Activated CD4-positive, CD25-positive, alpha-beta regulatory T cell (primary cell): ENCODE results near the gene SULT1B1.
"Not testable (repeated sequence)": the region's sequence is repeated elsewhere in the genome, so short reads cannot be mapped to it uniquely, and the experiment has no call there.

ENCODE experiments used
- DNase-seq, 4 experiments: peaks; one replicate each; lab custom pipeline; 2025; lab: John Stamatoyannopoulos, UW

SULT1B1 gene

DNA sequence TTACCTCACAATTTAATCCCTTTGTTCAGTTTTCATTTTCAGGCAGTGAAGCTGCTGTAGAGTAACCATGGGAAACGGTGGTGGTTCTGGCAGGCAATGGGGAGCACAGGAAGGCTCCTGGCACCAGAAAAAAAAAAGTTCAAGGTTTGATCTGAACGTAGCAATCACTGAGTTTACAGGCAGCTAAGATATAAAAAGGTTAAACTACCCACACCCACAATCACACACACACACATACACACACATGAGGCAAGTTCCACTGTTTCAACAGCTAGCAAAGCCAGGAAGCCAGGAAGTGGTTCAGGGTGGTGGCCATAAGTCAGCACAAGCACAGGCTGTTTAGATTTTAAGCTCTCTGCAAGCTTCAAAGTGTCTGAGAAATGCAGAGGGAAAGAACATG lies at the start of gene SULT1B1:
Gene SULT1B1, minus strand, starts transcription at position 166 of the 400 bp plus-strand sequence. CDS start 5,403 bp downstream, outside the sequence.
- peak in 2 of 4 experiments; percentile 18 to 27 for DNase-seq

DNA sequence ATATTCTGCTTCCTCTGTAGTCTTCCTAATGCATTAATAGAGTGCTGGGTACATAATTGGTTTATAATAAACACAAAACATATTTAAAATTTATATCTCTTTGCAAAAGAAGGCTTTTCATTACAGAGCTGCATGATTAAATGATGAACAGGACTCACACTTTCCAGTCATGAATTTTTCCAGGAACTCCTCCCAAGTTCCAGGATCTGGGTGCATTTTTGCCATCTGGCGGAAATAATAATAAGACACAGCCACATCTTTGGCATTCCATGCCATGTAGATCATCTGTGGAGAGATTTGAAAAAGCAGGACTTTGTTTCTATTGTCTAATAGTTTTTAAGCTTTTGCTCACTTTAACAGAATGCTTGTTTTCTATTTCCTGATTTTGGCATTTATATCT lies 40.2 kb upstream of the SULT1B1 start:
- DNase-seq: no peak

DNA sequence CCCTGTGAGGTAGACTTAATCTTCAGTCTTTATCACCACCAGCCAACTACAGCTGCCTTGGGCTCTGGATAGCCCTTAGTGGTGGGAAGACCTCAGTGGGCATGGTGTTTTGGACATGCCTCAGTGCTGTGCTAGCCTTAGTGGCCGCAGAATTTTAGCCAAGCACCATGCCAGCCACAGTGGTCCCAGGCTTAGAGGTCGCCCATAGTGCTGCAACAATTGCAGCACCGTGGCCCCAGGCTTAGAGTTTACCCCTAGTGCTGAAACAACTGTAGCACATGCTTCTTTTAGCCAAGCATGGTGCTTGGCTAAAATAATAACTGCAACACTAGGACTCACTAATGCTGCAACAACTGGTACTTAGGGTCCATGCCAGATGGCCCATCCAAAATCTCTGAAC lies 38.9 kb upstream of the SULT1B1 start:
- DNase-seq: no peak

DNA sequence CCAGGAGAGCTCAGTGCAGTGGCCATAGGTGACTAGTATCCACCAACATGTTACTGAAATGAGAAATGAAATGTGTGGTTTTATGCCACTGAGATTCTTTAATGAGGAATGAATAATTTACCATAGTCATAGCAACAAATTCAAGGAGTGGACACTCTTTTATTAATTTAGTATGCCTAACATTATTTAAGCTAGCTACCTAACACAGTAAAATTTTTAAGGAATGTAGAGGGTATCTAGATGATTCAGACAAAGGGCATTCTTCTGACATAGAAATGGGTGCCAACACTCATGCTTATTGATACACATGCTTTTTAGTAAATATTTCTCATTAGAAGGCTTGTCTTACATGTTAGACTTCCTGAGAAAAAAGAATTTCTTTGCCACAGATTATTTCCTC lies 33.3 kb upstream of the SULT1B1 start:
- DNase-seq: no peak

DNA sequence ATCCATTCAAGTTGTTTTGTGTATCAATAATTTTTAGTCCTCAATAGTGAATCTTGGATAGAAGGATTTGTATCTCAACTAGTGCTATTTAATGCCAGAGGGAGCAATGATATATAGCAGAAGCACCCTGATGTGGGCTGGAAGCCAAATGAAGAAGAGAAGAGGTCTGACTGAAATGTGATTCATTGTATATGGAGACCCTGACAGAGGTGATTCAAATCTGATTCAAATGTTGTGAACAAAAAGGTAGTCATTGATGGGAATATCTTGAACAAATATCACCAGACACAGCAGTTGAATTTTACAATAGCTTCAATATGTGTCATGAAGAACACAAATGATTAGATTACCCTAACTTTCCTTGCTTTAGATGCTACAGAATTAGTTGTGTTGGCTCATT lies 27.5 kb upstream of the SULT1B1 start:
- no peak for DNase-seq

DNA sequence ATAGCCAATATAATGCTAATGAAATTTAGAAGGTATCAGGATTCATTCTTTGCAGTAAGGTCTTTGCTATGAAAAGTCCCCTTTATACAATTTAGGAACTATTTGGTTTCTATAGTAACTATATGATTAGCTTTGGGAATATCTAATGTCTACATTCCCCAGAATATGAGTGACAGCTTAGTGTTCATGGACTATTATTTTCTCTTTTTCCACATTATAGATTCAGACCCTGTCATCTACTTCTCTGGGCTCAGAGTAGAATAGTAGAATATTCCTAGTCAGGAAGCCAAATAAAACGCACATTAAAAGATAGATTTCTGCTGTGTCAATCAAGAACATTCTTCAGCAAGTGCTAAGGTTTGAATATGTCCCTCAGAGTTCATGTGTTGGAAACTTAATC lies 26.1 kb upstream of the SULT1B1 start:
- DNase-seq: no peak

DNA sequence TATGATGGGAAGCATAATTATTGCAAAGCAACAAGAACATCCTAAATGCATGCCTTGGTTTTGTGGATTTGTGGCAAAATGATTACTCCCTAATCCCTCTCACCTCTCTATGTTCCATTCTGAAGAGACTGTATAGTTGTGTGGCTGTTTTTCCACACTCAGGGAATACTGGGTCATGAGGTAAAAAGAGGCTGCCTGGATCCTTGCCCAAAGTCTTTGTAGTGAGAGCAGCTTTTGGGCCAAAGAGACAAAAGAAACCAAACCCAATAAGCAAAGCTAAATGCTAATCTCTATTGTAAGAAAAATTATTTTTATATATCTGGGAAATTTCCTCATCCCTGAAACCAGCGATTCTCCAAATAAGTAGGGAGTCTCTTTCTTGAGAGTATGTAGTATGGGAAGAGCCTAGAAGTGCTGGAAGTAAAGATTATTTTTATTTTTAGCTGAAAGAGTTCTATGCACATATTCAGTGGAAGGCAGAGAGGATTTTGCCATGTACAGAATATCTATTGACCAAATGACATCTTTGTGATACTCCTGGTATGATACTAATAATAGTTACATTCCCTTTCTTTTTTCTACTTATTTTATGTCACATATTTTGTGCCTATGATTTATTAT lies 24.9 kb upstream of the SULT1B1 start:
- no peak for DNase-seq

DNA sequence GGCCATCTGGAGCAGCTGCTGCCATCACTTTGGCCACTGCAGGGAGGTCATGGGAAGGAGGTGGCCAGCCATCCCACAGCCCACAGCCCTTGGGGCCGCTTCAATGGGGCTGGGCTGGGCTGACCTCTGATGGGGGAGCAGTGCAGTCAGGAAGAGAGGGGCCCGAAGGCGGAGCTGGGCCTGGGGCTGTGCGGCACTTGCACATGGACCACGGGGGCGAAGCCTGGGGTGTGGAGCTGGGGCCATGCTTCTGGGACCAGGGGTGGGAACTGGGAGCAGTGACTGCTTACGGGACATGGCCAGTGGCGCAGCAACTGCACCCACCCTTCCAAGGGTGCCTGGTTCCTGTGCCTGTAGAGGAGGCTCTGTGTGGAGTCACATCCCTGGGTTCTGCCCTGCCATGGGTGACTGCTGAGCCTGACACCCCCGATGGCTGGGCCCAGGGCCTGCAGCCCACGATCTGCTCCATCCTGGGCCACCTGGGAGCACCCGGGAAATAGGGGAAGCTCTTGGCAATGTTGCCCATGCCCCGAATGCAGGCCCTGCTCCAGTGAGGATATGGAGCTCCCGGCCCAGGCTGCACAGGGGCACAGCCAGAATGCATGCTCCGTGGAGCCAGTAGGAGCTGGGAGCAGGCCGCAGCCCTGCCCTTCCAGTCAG lies 22.4 kb upstream of the SULT1B1 start:
- DNase-seq: peak in 1 of 4 experiments; percentile 1

DNA sequence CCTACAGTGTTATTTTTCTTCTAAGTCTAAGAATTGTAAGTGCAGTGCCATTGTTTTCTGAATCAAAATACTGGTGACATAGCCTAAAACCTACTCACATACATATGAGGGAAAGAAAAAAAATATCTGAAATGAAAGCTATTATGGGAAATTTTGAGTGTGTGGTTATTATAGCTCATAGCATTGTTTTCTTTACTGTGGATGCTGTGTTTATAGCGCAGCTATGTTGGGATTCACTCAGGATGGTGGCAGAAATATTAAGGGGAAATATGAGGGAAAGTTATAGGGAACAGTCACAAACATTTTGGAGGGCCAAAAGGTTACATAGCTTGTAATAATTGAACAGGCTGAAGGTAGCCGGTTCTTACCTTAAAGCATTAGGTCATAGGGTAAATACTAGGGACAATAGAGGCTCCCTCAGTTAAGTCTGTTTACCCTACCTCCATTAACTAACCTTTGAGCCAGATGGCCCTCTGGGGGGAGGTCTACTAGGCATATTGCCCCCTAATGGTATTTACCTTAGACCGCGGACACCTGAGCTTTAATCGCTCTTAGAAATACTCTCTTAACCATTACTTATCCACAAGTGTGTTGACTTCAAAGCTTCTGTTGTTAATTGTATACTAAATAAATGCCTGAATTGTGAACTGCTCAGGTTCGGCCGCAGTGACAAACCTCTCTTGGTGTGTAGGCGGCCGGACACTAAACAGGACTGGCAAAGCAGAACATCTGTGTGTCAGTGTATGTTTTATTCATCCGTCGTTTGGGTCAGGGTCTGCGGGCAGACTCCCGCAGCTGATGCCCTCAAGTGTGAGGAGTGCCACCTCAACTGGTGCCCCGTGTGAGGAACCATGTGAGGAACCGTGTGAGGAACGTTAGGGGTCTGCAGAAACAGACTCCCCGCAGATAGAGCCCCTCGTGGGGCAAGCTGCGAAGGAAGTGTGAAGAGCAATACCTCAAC lies 21.3 kb upstream of the SULT1B1 start:
- no peak for DNase-seq

DNA sequence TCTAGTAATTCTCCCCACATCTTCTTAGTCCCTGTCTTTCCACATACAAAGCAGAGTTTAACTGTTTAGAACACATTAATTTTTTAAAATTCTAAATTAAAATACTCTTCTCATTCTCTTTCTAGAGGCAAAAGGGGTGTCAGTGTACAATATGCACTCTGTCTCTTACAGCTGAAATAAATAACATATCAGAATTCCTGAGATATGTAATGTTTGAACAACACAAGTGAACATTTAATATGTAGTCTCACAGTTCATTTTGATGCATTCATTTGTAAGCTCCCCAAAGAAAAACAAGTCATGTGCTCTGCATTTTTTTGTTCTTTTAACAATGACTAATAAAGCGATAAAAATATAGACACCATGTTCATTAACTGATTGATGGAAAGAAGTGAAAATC lies 19.7 kb upstream of the SULT1B1 start:
- no peak for DNase-seq

DNA sequence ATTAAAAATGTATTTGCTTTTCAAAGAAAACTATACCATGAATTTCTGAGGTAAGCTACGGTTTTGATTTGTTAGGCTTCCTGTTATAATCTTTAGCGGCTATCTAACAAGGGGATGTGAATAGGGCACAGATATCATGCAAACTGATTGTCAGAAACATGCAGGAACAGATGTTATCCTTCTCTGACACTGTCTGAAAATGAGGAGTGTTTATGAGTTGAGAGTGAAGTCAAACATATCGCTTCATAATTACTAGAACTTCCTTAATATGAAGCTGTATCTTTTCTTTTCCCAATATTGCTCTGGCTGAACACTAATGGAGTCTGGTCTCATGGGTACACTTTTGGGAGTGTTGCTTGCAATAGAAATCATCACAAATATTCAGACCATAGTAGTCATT lies 16.3 kb upstream of the SULT1B1 start:
- no peak for DNase-seq

DNA sequence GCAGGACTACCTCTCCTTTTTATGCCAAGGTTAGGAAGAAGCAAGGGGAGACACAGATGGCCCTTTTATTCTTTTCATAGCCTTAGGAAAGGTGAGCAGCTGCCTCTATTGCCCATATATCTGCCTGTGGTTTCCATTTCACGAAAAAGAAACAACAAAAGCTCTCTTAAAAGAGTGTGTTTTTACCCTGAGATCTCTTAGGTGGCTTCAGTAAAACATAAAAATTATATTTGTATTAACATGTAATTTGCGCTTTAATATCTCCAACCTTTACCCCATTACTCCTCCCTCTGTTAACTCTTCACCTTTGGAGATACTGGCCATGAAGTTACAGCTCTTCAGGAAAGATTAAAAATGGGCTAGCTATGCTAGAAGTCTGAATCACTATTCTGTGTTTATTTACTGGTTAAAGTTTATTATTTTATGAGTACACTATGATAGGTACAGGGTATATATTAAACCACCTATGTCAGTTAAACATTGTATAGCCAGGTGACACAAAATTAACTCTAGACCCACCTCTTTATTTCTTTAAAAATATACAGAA lies 15.0 kb upstream of the SULT1B1 start:
- DNase-seq: no peak

DNA sequence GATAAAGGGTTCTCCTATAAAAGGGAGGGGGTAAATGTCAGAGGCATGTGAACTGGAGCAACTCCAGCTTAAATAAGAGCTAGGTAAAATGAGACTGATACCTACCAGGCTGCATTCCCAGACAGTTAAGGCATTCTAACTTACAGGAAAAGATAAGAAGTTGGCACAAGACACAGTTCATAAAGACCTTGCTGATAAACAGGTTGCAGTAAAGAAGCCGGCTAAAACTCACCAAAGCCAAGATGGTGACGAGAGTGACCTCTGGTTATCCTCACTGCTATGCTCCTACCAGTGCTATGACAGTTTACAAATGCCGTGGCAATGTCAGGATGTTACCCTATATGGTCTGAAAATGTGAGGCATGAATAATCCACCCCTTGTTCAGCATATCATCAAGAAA lies 13.1 kb upstream of the SULT1B1 start:
- no peak for DNase-seq

DNA sequence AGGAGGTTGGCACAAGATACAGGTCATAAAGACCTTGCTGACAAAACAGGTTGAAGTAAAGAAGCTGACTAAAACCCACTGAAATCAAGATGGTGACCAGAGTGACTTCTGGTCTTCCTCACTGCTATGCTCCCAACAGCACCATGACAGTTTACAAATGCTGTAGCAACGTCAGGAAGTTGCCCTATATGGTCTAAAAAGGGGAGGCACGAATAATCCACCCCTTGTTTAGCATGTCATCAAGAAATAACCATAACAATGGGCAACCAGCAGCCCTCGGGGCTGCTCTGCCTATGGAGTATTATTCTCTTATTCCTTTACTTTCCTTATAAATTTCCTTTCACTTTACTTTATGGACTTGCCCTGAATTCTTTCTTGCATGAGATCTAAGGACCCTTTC lies 8.1 kb upstream of the SULT1B1 start:
- not testable (repeated sequence) for DNase-seq

DNA sequence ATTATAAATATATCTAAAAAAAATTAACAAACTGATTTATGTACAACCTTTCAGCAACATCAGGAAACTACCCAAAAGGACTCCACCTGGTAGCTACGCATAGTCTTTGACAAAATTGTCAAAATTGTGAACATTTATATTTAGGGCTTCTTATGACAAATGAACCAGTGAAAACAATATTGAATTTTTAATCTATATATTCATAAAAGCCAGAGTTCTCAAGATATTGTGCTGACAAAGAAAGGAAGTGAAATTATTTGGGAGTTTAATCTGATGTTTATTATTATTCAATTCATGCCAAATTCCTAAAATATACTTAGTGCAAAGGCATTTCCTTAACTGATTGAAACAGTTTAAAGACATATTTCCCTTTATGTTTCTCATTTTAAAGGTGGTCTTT lies 5.3 kb upstream of the SULT1B1 start:
- DNase-seq: no peak

DNA sequence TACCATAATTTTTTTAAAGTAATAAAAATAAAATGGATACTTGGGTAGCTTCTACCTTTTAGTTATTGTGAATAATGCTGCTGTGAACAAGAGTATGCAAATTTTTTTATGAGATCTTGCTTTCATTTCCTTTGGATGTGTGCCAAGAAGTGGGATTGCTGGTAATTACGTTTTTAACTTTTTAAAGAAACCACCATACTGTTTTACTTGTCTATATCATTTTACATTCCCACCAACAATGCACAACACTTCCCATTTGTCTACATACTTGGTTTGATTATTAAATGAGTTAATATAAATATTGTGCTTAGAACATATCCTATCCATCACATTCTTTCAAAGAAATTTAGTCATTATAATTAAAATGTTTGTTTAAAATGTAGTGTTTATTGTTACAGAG lies 3.9 kb upstream of the SULT1B1 start:
- no peak for DNase-seq

DNA sequence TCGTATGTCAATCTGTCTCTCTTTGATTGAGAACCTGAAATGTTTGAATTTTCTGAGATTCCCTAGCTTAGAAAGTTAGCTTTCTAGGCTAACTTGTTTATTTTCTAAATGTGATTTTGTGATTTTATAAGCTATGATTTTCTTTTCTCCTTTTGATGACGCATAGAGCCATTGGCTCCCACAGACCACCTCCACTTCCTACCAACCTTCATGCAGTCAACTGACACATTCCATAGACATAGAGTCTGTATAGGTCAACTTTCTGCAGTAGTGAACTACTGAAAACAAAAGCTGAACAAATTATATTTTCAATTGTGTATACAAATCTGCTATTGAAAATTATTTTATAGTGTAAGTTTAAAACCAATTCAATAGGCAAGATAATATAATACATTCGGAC lies 2.8 kb upstream of the SULT1B1 start:
- DNase-seq: no peak

DNA sequence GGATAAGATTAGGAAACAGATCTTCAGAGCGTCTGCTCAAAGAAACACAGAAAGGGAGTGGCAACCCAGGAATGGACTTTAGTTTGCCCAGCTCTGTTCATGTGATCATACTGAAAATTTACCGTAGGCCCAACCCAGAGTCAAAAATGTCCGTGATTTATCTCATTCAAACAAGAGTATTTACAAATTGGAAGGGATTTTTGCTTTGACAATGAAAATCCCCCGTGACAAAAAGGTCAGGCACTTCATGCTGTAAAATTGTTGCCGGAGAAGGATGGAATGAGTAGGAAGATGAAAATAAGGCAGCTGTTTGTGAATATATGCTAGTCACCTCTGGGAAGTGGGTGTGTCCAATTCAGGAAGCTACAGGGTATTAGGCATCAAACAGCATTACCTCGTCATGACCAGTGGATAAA lies 1.2 kb downstream of the SULT1B1 start:
- DNase-seq: no peak

DNA sequence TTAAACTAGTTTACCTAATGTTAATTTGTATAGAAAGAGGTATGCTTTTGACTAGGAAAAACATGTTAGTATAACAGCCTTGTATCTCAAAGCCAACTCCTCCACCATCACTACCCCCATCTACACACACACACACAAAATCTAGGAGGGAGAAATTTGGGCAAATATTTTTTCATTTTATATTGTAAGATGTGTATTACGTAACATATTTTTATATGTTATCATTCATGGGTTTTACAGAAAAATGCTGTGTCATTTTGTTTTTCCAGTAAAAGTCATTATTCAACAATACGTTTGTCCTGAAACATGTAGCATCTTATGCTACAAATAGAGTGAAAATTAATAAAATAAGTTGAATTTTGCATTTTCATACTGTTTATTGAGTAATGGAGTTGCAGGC lies 3.0 kb downstream of the SULT1B1 start:
- DNase-seq: no peak

DNA sequence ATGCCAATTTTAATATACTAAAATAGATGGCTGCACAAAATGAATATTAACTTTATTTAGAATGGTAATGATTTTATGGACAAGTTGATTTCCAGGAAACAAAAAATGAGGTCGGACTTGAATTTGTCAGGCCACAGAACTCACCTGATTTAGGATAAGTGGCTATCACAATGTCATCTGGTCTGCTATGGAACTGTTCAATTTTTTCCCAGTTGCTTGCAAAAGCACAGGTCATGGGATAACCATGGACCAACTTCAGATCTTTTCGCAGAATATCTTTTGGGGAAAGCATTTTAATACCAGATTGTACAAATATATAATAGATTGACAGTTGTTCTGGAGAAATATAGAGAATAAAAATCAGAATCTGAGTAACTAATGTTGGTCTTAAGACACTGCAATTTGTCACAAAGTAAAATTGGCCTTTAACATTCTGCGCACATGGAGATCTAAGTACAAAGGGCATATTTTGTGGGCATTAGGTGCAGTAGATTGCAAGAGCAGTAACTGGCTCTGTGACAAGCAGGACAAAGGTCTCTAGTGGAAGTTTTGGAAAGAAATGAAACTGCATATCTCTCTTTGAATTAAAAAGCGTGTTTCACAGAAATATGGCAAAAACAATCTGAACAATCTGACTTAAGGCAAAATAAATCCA lies 5.4 kb downstream of the SULT1B1 start:
- no peak for DNase-seq

DNA sequence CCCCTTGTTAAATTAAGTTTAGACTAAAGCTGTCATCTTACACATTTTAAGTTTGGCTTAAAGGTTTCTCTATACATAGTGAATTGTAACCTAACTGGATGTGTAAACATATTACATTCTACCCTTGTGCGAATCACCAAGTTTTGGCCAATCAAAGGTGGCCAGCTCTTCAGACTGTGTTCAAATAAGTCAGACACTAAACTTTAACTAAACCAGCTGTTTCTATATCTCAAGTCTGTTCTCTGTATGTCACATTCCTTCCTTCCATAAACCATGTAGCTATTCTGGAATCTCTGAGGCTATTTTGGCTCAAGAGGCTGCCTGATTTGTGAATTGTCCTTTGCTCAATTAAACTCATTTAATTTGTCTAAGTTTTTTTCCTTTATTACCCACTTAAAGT lies 6.7 kb downstream of the SULT1B1 start:
- no peak for DNase-seq

DNA sequence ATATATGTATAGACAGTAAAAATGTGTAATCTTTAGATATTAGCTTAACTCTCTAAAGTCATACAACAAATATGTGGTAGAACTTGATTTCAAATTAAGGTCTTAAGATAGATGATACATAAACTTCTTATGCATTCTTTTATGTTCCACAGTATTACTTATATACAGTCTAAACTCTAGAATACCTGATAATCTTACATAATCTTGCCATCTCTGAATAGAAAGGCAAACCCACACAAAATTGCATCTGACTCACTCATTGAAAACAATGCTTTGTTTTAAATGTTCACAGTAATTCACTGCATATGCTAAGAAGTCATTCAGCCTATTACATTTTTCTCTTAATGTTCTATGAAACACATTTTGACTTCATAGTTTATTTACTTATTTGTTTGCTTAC lies 10.1 kb downstream of the SULT1B1 start:
- DNase-seq: no peak
